HL-60/S4 treated with retinoic acid at 250 ng/mL for 4 days and 3 days (cell line): ENCODE measurements around the gene NUDT12.

ENCODE experiments used
- in situ Hi-C: fragments of 300-500 bp; cut with MboI; formaldehyde crosslinking; loops from 2 replicates; pipeline ENCODE4 v1.7.0; 2022; ENCODE audit warnings: low sequenced_read_pairs

The NUDT12 gene

GRCh38 chr5:103562453-103563157 lies at the start of gene NUDT12:
Gene NUDT12, minus strand, starts transcription at chr5:103562789. Its CDS starts 2,541 bp downstream, at chr5:103560248.
- in situ Hi-C loops = no loop called here

GRCh38 chr5:103607346-103607745 lies 44.8 kb upstream of the NUDT12 start:
- in situ Hi-C loops = no loop called here

GRCh38 chr5:103605277-103605676 lies 42.7 kb upstream of the NUDT12 start:
- in situ Hi-C loops = no loop called here

GRCh38 chr5:103602438-103602837 lies 39.8 kb upstream of the NUDT12 start:
- in situ Hi-C loops = no loop called here

GRCh38 chr5:103601314-103601713 lies 38.7 kb upstream of the NUDT12 start:
- in situ Hi-C loops = no loop called here

- in situ Hi-C loops = no loop called here
Observed at GRCh38 chr5:103600086-103600485, 37.5 kb upstream of the NUDT12 start.

- in situ Hi-C loops = no loop called here
Observed at GRCh38 chr5:103598997-103599566, 36.5 kb upstream of the NUDT12 start.

- in situ Hi-C loops = no loop called here
Observed at GRCh38 chr5:103590221-103590620, 27.6 kb upstream of the NUDT12 start.

- in situ Hi-C loops = no loop called here
Observed at GRCh38 chr5:103589776-103590175, 27.2 kb upstream of the NUDT12 start.

GRCh38 chr5:103589357-103589756 lies 26.8 kb upstream of the NUDT12 start:
- in situ Hi-C loops = no loop called here

- in situ Hi-C loops = no loop called here
Observed at GRCh38 chr5:103587185-103587748, 24.7 kb upstream of the NUDT12 start.

- in situ Hi-C loops = no loop called here
Observed at GRCh38 chr5:103582364-103582763, 19.8 kb upstream of the NUDT12 start.

GRCh38 chr5:103573411-103573810 lies 10.8 kb upstream of the NUDT12 start:
- in situ Hi-C loops = no loop called here

- in situ Hi-C loops = no loop called here
Observed at GRCh38 chr5:103572454-103572853, 9.9 kb upstream of the NUDT12 start.

- in situ Hi-C loops = no loop called here
Observed at GRCh38 chr5:103571730-103572129, 9.1 kb upstream of the NUDT12 start.

- in situ Hi-C loops = no loop called here
Observed at GRCh38 chr5:103569313-103570060, 6.9 kb upstream of the NUDT12 start.

GRCh38 chr5:103565719-103566118 lies 3.1 kb upstream of the NUDT12 start:
- in situ Hi-C loops = no loop called here

- in situ Hi-C loops = no loop called here
Observed at GRCh38 chr5:103561685-103562452, 720 bp downstream of the NUDT12 start.

GRCh38 chr5:103560826-103561225 lies 1.8 kb downstream of the NUDT12 start:
- in situ Hi-C loops = no loop called here

GRCh38 chr5:103546858-103547257 lies 15.7 kb downstream of the NUDT12 start:
- in situ Hi-C loops = no loop called here

- in situ Hi-C loops = no loop called here
Observed at GRCh38 chr5:103542441-103542840, 20.1 kb downstream of the NUDT12 start.
